Brain microvascular endothelial cell (primary cell): ENCODE results near the gene FAIM2.

Experiments
- DNase-seq: peaks from one replicate; pipeline ENCODE4 v3.0.0-alpha.2; 2020
- H3K27ac ChIP-seq: fragments of 250-450 bp; sonication (Bioruptor Pico); 2 replicates; pipeline ENCODE4 v1.5.1; 2020; ENCODE audit warnings: mild to moderate bottlenecking, moderate library complexity
- H3K27me3 ChIP-seq: fragments of 250-450 bp; sonication (Bioruptor Pico); replicated peaks from 2 replicates; pipeline ENCODE4 v1.5.1; 2020; ENCODE audit warnings: mild to moderate bottlenecking
- H3K36me3 ChIP-seq: fragments of 250-450 bp; sonication (Bioruptor Pico); replicated peaks from 2 replicates; pipeline ENCODE4 v1.5.1; 2020; ENCODE audit warnings: mild to moderate bottlenecking
- H3K4me3 ChIP-seq: 2 replicates; pipeline ENCODE4 v1.5.1; 2011; ENCODE audit warnings: low read depth, mild to moderate bottlenecking, control low read depth, low read length, moderate library complexity
- CTCF ChIP-seq: IDR thresholded peaks from 2 replicates; pipeline ENCODE4 v1.5.1; 2011; ENCODE audit warnings: low read depth, mild to moderate bottlenecking, moderate library complexity, low read length, control low read depth, inconsistent platforms; ENCODE audit errors: missing control alignments
- in situ Hi-C: cut with HindIII; loops from 2 replicates; pipeline ENCODE4 v1.10.0; 2017; ENCODE audit warnings: low sequenced_read_pairs, low pct_ligation_motif_present

The FAIM2 gene

GRCh38 chr12:49824416-49824815, 79.3 kb downstream of the FAIM2 start:
- no peak for TF ChIP-seq CTCF
- H3K27me3 ChIP-seq = no peaks in the 10 kb centered on the region
- H3K27ac ChIP-seq = peak overlapping the region; percentile 63
- peaks cover 3% of the 10 kb centered on the region for H3K36me3 ChIP-seq
- H3K4me3 ChIP-seq = no peak overlapping the region
- DNase-seq = no peak
- in situ Hi-C loops = no loop called here

GRCh38 chr12:49823951-49824350, 79.7 kb downstream of the FAIM2 start:
- peaks cover 3% of the 10 kb centered on the region for H3K36me3 ChIP-seq
- in situ Hi-C loops = no loop called here
- DNase-seq = no peak
- TF ChIP-seq CTCF = no peak
- no peak overlapping the region for H3K27ac ChIP-seq
- no peaks in the 10 kb centered on the region for H3K27me3 ChIP-seq
- no peak overlapping the region for H3K4me3 ChIP-seq

- H3K27ac ChIP-seq = no peak overlapping the region
- in situ Hi-C loops = no loop called here
- TF ChIP-seq CTCF = no peak
- no peak for DNase-seq
- peaks cover 3% of the 10 kb centered on the region for H3K36me3 ChIP-seq
- H3K27me3 ChIP-seq = no peaks in the 10 kb centered on the region
- no peak overlapping the region for H3K4me3 ChIP-seq
These were observed 80.3 kb downstream of the FAIM2 start for GRCh38 chr12:49823350-49823749.

- no peak for TF ChIP-seq CTCF
- Histone ChIP-seq H3K36me3 (peaks cover 3% of the 10 kb centered on the region), H3K27ac (no peak overlapping the region), H3K27me3 (no peaks in the 10 kb centered on the region), H3K4me3 (no peak overlapping the region)
- in situ Hi-C loops = no loop called here
- no peak for DNase-seq
These were observed 82.1 kb downstream of the FAIM2 start for GRCh38 chr12:49821373-49822287.

- TF ChIP-seq CTCF = no peak
- in situ Hi-C loops = no loop called here
- H3K36me3 ChIP-seq = peaks cover 3% of the 10 kb centered on the region
- DNase-seq = no peak
- no peak overlapping the region for H3K27ac ChIP-seq
- H3K27me3 ChIP-seq = no peaks in the 10 kb centered on the region
- no peak overlapping the region for H3K4me3 ChIP-seq
These were observed 83.9 kb downstream of the FAIM2 start for GRCh38 chr12:49819786-49820185.
